Mesendoderm (in vitro differentiated cells): ENCODE results near the gene C7orf25.

ENCODE experiments used
- DNase-seq: peaks from one replicate; pipeline ENCODE4 v3.0.0; 2013
- H2AK5ac ChIP-seq: 2 replicates; pipeline ENCODE4 v1.6.1; 2013; ENCODE audit warnings: low read length, inconsistent platforms
- H2BK120ac ChIP-seq: 2 replicates; pipeline ENCODE4 v1.6.1; 2013; ENCODE audit warnings: low read depth, mild to moderate bottlenecking, low read length, moderate library complexity, mixed read lengths
- H2BK15ac ChIP-seq: replicated peaks from 2 replicates; pipeline ENCODE4 v1.6.1; 2013; ENCODE audit warnings: low read depth, mild to moderate bottlenecking, moderate library complexity
- H2BK5ac ChIP-seq: 2 replicates; pipeline ENCODE4 v1.6.1; 2013; ENCODE audit warnings: low read length, inconsistent platforms
- H3K18ac ChIP-seq: 2 replicates; pipeline ENCODE4 v1.6.1; 2013; ENCODE audit warnings: mild to moderate bottlenecking, low read length, mixed read lengths
- H3K23ac ChIP-seq: one replicate; pipeline ENCODE4 v1.6.1; 2013; ENCODE audit warnings: low read length
- H3K27ac ChIP-seq: 2 replicates; pipeline ENCODE4 v1.5.1; 2013; ENCODE audit warnings: low read depth, mild to moderate bottlenecking, inconsistent platforms, low read length, moderate library complexity
- H3K27me3 ChIP-seq: 2 replicates; pipeline ENCODE4 v1.6.1; 2013; ENCODE audit warnings: low read length, control low read depth, mild to moderate bottlenecking, inconsistent platforms; ENCODE audit not compliant: insufficient read depth, poor library complexity
- H3K36me3 ChIP-seq: 2 replicates; pipeline ENCODE4 v1.6.1; 2013; ENCODE audit warnings: low read length, inconsistent platforms; ENCODE audit not compliant: control insufficient read depth, insufficient read depth
- H3K4ac ChIP-seq: one replicate; pipeline ENCODE4 v1.6.1; 2013; ENCODE audit warnings: low read depth, mild to moderate bottlenecking, low read length, moderate library complexity
- H3K4me1 ChIP-seq: 2 replicates; pipeline ENCODE4 v1.6.1; 2013; ENCODE audit warnings: low read depth, low read length, inconsistent platforms; ENCODE audit not compliant: control insufficient read depth
- H3K4me2 ChIP-seq: 2 replicates; pipeline ENCODE4 v1.6.1; 2013; ENCODE audit warnings: low read length
- H3K4me3 ChIP-seq: 2 replicates; pipeline ENCODE4 v1.5.1; 2013; ENCODE audit warnings: mild to moderate bottlenecking, low read length
- H3K56ac ChIP-seq: one replicate; pipeline ENCODE4 v1.6.1; 2013; ENCODE audit warnings: low read length
- H3K79me1 ChIP-seq: 2 replicates; pipeline ENCODE4 v1.6.1; 2013; ENCODE audit warnings: low read length, inconsistent platforms
- H3K79me2 ChIP-seq: 2 replicates; pipeline ENCODE4 v1.6.1; 2013; ENCODE audit warnings: mild to moderate bottlenecking, low read length; ENCODE audit not compliant: control insufficient read depth, insufficient read depth
- H3K9ac ChIP-seq: 2 replicates; pipeline ENCODE4 v1.6.1; 2013; ENCODE audit warnings: low read length, inconsistent platforms
- H4K5ac ChIP-seq: one replicate; pipeline ENCODE4 v1.6.1; 2013; ENCODE audit warnings: low read length
- H4K8ac ChIP-seq: one replicate; pipeline ENCODE4 v1.6.1; 2013; ENCODE audit warnings: low read depth, mild to moderate bottlenecking, control low read depth, low read length, moderate library complexity
- WGBS: extraction: QIAGEN DNeasy Blood & Tissue Kit; methylation state at CpG from one replicate; pipeline ENCODE4 v1.1.7; 2013; ENCODE audit warnings: low lambda C conversion rate, missing lambda C conversion rate; ENCODE audit not compliant: insufficient coverage; ENCODE audit errors: extremely low coverage; 5-methylcytosine and 5-hydroxymethylcytosine counted together

C7orf25 gene

GRCh38 chr7:42914421-42915045, 2.7 kb upstream of the C7orf25 start:
- Histone ChIP-seq H3K18ac (no peak overlapping the region), H3K56ac (no peak overlapping the region), H3K27ac (no peak overlapping the region), H3K4me1 (peaks cover 3% of the 10 kb centered on the region), H3K9ac (no peak overlapping the region), H4K8ac (no peak overlapping the region), H2BK120ac (no peak overlapping the region), H2BK5ac (no peak overlapping the region), H4K5ac (no peak overlapping the region), H3K23ac (no peak overlapping the region), H3K79me1 (peaks cover 7% of the 10 kb centered on the region), H2AK5ac (no peak overlapping the region), H3K4me3 (no peak overlapping the region), H3K79me2 (peaks cover 4% of the 10 kb centered on the region), H3K4me2 (no peak overlapping the region), H3K27me3 (no peaks in the 10 kb centered on the region), H3K36me3 (peaks cover 6% of the 10 kb centered on the region), H2BK15ac (no peak overlapping the region), H3K4ac (no peak overlapping the region)
- no peak for DNase-seq
- WGBS = no CpG with 5 or more reads among the region's 5 CpGs

DNA sequence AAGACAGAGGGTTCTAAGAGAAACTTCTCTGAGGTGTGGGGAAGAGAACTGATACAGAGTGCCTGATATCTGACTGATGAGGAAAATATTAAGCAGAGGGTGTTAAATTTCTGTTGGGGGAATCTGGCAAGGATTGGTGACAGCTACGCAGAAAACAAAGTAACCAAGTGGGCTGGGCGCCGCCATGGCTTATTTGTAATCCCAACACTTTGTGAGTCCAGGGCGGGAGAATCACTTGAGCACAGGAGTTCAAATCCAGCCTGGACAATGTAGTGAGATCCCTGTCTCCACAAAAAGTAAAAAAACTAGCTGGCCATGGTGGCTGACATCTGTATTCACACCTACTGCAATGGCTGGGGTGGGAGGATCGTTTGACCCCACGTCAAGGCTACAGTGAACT, 2.1 kb upstream of the C7orf25 start:
- no peak overlapping the region for H3K23ac ChIP-seq
- no peak overlapping the region for H2BK120ac ChIP-seq
- no peak overlapping the region for H3K4me2 ChIP-seq
- H2AK5ac ChIP-seq = no peak overlapping the region
- no peak overlapping the region for H2BK5ac ChIP-seq
- WGBS = no CpG with 5 or more reads among the region's 6 CpGs
- no peak overlapping the region for H3K4me3 ChIP-seq
- H3K4ac ChIP-seq = no peak overlapping the region
- H3K27ac ChIP-seq = no peak overlapping the region
- H3K18ac ChIP-seq = no peak overlapping the region
- peaks cover 3% of the 10 kb centered on the region for H3K4me1 ChIP-seq
- no peak overlapping the region for H4K8ac ChIP-seq
- peaks cover 6% of the 10 kb centered on the region for H3K36me3 ChIP-seq
- H3K9ac ChIP-seq = no peak overlapping the region
- no peaks in the 10 kb centered on the region for H3K27me3 ChIP-seq
- no peak overlapping the region for H2BK15ac ChIP-seq
- H4K5ac ChIP-seq = no peak overlapping the region
- no peak for DNase-seq
- peaks cover 7% of the 10 kb centered on the region for H3K79me1 ChIP-seq
- H3K79me2 ChIP-seq = peaks cover 4% of the 10 kb centered on the region
- no peak overlapping the region for H3K56ac ChIP-seq

GRCh38 chr7:42913591-42913990, 1.7 kb upstream of the C7orf25 start:
- Histone ChIP-seq H3K9ac (no peak overlapping the region), H3K79me1 (peaks cover 7% of the 10 kb centered on the region), H3K27me3 (no peaks in the 10 kb centered on the region), H2BK15ac (no peak overlapping the region), H3K18ac (no peak overlapping the region), H3K4me1 (peaks cover 3% of the 10 kb centered on the region), H3K4me3 (no peak overlapping the region), H3K56ac (no peak overlapping the region), H3K79me2 (peaks cover 4% of the 10 kb centered on the region), H3K36me3 (peaks cover 5% of the 10 kb centered on the region), H2BK5ac (no peak overlapping the region), H3K4me2 (no peak overlapping the region), H2AK5ac (no peak overlapping the region), H4K8ac (no peak overlapping the region), H3K23ac (no peak overlapping the region), H3K4ac (no peak overlapping the region), H4K5ac (no peak overlapping the region), H3K27ac (no peak overlapping the region), H2BK120ac (no peak overlapping the region)
- DNase-seq = no peak
- WGBS = no CpG with 5 or more reads among the region's 2 CpGs

GRCh38 chr7:42910306-42910705, 1.6 kb downstream of the C7orf25 start:
- Histone ChIP-seq H3K27ac (no peak overlapping the region), H3K27me3 (no peaks in the 10 kb centered on the region), H4K8ac (no peak overlapping the region), H2AK5ac (no peak overlapping the region), H3K4me1 (peaks cover 3% of the 10 kb centered on the region), H3K79me2 (peaks cover 4% of the 10 kb centered on the region), H3K23ac (no peak overlapping the region), H2BK15ac (no peak overlapping the region), H4K5ac (no peak overlapping the region), H3K4me2 (no peak overlapping the region), H3K79me1 (peaks cover 5% of the 10 kb centered on the region), H3K56ac (no peak overlapping the region), H3K4ac (no peak overlapping the region), H2BK120ac (no peak overlapping the region), H3K9ac (no peak overlapping the region), H3K4me3 (no peak overlapping the region), H3K36me3 (no peaks in the 10 kb centered on the region), H3K18ac (no peak overlapping the region), H2BK5ac (no peak overlapping the region)
- no peak for DNase-seq
- WGBS = no CpG with 5 or more reads among the region's 2 CpGs

DNA sequence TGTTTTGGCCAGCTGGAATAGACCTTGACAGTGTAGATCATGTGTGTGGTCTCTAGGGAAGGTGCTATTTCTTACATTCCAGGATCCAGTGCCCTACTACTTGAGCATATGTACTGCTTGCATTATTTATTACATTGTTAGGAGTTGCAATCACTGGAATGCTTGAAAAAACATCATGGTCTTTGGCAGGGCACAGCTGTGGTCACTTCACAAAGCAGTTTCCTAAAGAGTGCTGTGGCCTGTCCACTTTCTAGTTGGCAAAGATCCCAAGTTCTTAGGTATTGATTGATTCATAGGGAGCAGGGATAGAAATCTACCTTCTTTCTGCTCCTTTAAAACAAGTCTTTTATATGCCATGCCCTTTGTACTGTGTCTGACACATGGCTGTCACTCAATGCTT, 4.6 kb downstream of the C7orf25 start:
- H3K79me1 ChIP-seq = peaks cover 5% of the 10 kb centered on the region
- H4K8ac ChIP-seq = no peak overlapping the region
- no peak overlapping the region for H3K4me3 ChIP-seq
- H3K4me2 ChIP-seq = no peak overlapping the region
- H3K27ac ChIP-seq = no peak overlapping the region
- no peak overlapping the region for H2BK5ac ChIP-seq
- no peak overlapping the region for H2AK5ac ChIP-seq
- H3K36me3 ChIP-seq = no peaks in the 10 kb centered on the region
- H4K5ac ChIP-seq = no peak overlapping the region
- DNase-seq = no peak
- no peak overlapping the region for H3K18ac ChIP-seq
- no peak overlapping the region for H3K4ac ChIP-seq
- H3K79me2 ChIP-seq = peaks cover 4% of the 10 kb centered on the region
- H3K4me1 ChIP-seq = peaks cover 3% of the 10 kb centered on the region
- H2BK15ac ChIP-seq = no peak overlapping the region
- no peak overlapping the region for H3K23ac ChIP-seq
- H2BK120ac ChIP-seq = no peak overlapping the region
- no peak overlapping the region for H3K56ac ChIP-seq
- H3K27me3 ChIP-seq = no peaks in the 10 kb centered on the region
- H3K9ac ChIP-seq = no peak overlapping the region

DNA sequence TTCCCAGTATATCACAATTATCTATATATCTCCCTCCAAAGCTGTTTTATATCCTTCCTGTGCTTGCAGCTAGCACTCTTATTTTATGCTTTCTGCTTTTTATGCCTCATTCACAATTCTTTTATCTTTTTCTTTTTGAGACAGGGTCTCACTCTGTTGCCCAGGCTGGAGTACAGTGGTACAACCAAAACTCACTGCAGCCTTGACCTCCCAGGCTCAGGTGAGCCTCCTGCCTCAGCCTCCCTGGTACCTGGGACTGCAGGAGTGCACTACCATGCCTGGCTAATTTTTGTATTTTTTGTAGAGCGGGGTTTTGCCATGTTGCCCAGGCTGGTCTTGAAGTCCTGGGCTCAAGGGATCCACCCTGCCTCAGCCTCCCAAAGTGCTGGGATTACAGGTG, 5.7 kb downstream of the C7orf25 start:
- no peak for DNase-seq
- Histone ChIP-seq H2BK15ac (no peak overlapping the region), H3K36me3 (no peaks in the 10 kb centered on the region), H3K18ac (no peak overlapping the region), H3K79me1 (peaks cover 3% of the 10 kb centered on the region), H2AK5ac (no peak overlapping the region), H3K4ac (no peak overlapping the region), H3K56ac (no peak overlapping the region), H3K27me3 (no peaks in the 10 kb centered on the region), H3K4me2 (no peak overlapping the region), H3K9ac (no peak overlapping the region), H4K5ac (no peak overlapping the region), H2BK5ac (no peak overlapping the region), H2BK120ac (no peak overlapping the region), H3K4me3 (no peak overlapping the region), H3K79me2 (peaks cover 3% of the 10 kb centered on the region), H3K27ac (no peak overlapping the region), H3K23ac (no peak overlapping the region), H4K8ac (no peak overlapping the region), H3K4me1 (peaks cover 3% of the 10 kb centered on the region)
- no CpG with 5 or more reads among the region's 1 CpG for WGBS
